Endothelial cell of umbilical vein (primary cell): Measurements from ENCODE around the gene CLDN8. TPM values are rescaled to one million over a fixed set of nuclear protein-coding genes. Genes with fewer than 3 reads are reported as not detected.

Source experiments
- BruUV-seq: library from RNA; stranded (reverse); fragments of 400-500 nt; replicated peaks from 2 replicates; lab custom pipeline; 2021; lab: Mats Ljungman, UMichigan
- CTCF ChIA-PET: fragments of 300-600, 350-600 bp; sonication (Branson Sonifier 250); formaldehyde crosslinking; loops from one replicate; lab custom pipeline; 2021; ENCODE audit warnings: antibody characterized with exemption, inconsistent platforms; lab: Charles Lee
- POLR2A ChIA-PET: fragments of 300-600, 350-600 bp; sonication (Branson Sonifier 250); formaldehyde crosslinking; loops from one replicate; lab custom pipeline; 2021; ENCODE audit warnings: antibody characterized with exemption, inconsistent platforms; lab: Charles Lee
- DNase-seq: peaks from one replicate; pipeline ENCODE4 v3.0.0-alpha.2; 2011; ENCODE audit warnings: low read depth, low spot score
- FAIRE-seq: peaks from 2 replicates; lab custom pipeline; 2011; peaks lifted over from hg19 to GRCh38; lab: Jason Lieb, UNC
- H2AFZ ChIP-seq: 2 replicates; pipeline ENCODE4 v1.6.0; 2012; ENCODE audit warnings: low read depth, low read length, control low read depth, inconsistent platforms
- H3K27ac ChIP-seq: 2 replicates; pipeline ENCODE4 v1.5.1; 2011; ENCODE audit warnings: low read depth, mild to moderate bottlenecking, control low read depth, low read length, moderate library complexity; ENCODE audit not compliant: insufficient read depth
- H3K27me3 ChIP-seq, 2 experiments: 2 replicates each; pipeline versions ENCODE4 v1.6.0 to v1.6.1; 2011; ENCODE audit warnings: low read length in 2 of 2, mixed read lengths in 1 of 2; ENCODE audit not compliant: control insufficient read depth in 2 of 2, insufficient read depth in 2 of 2
- H3K36me3 ChIP-seq, 2 experiments: 2 replicates in 1 of 2; 3 replicates in 1 of 2; pipeline ENCODE4 v1.5.1; 2011; ENCODE audit warnings: low read length in 2 of 2, mild to moderate bottlenecking in 1 of 2, moderate library complexity in 1 of 2; ENCODE audit not compliant: control insufficient read depth in 2 of 2, insufficient read depth in 2 of 2; ENCODE audit errors: extremely low read depth in 1 of 2
- H3K4me1 ChIP-seq: 3 replicates; pipeline ENCODE4 v1.5.1; 2011; ENCODE audit warnings: mild to moderate bottlenecking, low read length; ENCODE audit not compliant: control insufficient read depth, insufficient read depth; ENCODE audit errors: extremely low read depth
- H3K4me2 ChIP-seq: 2 replicates; pipeline ENCODE4 v1.6.1; 2011; ENCODE audit warnings: low read length, control low read depth, mixed read lengths; ENCODE audit not compliant: insufficient read depth
- H3K4me3 ChIP-seq, 3 experiments: fragments of 200-600 bp in 1 of 3; sonication (generic), shearing (Covaris generic) in 1 of 3; replicated peaks in 1 of 3; 2 replicates each; pipeline ENCODE4 v1.5.1; 2011 to 2016; ENCODE audit warnings: control low read depth in 3 of 3, low read length in 3 of 3, mild to moderate bottlenecking in 2 of 3, inconsistent platforms in 1 of 3, low read depth in 1 of 3, moderate library complexity in 1 of 3; ENCODE audit not compliant: insufficient read depth in 1 of 3
- H3K79me2 ChIP-seq: 2 replicates; pipeline ENCODE4 v1.6.0; 2012; ENCODE audit warnings: low read length, inconsistent platforms; ENCODE audit not compliant: control insufficient read depth, insufficient read depth
- H3K9ac ChIP-seq: replicated peaks from 2 replicates; pipeline ENCODE3; 2011; ENCODE audit warnings: low read length, control low read depth; ENCODE audit not compliant: insufficient read depth; ENCODE audit errors: extremely low read depth
- H3K9me1 ChIP-seq: replicated peaks from 3 replicates; pipeline ENCODE4 v1.6.0; 2011; ENCODE audit warnings: mild to moderate bottlenecking, low read length; ENCODE audit not compliant: control insufficient read depth, insufficient read depth; ENCODE audit errors: extremely low read depth
- H3K9me3 ChIP-seq: replicated peaks from 2 replicates; pipeline ENCODE4 v1.5.1; 2012; ENCODE audit warnings: low read length, inconsistent platforms; ENCODE audit not compliant: control insufficient read depth, insufficient read depth
- H4K20me1 ChIP-seq: replicated peaks from 2 replicates; pipeline ENCODE3; 2011; ENCODE audit warnings: mild to moderate bottlenecking, low read length; ENCODE audit not compliant: control insufficient read depth, insufficient read depth; ENCODE audit errors: extremely low read depth
- CTCF ChIP-seq, 2 donors: IDR thresholded peaks; 1 replicate in 1 of 2; 2 replicates in 1 of 2; pipeline ENCODE4 v1.5.1; 2011; ENCODE audit warnings: low read length in 2 of 2, mild to moderate bottlenecking in 2 of 2, moderate library complexity in 2 of 2, control low read depth in 1 of 2, inconsistent platforms in 1 of 2, low read depth in 1 of 2; ENCODE audit not compliant: insufficient read depth in 1 of 2; ENCODE audit errors: extremely low read depth in 1 of 2
- EZH2 ChIP-seq: IDR thresholded peaks from 2 replicates; pipeline ENCODE4 v1.6.1; 2012; ENCODE audit warnings: borderline replicate concordance, low read depth, mild to moderate bottlenecking, moderate library complexity, low read length, inconsistent platforms; ENCODE audit not compliant: severe bottlenecking
- FOS ChIP-seq: IDR thresholded peaks from 2 replicates; pipeline ENCODE4 v1.6.1; 2011; ENCODE audit warnings: mild to moderate bottlenecking, low read length, moderate library complexity, borderline replicate concordance; ENCODE audit not compliant: insufficient read depth
- GATA2 ChIP-seq: IDR thresholded peaks from 2 replicates; pipeline ENCODE4 v1.7.0; 2011; ENCODE audit warnings: low read depth, mild to moderate bottlenecking, moderate library complexity, mixed read lengths, low read length; ENCODE audit not compliant: insufficient read length, insufficient read depth
- MAX ChIP-seq: IDR thresholded peaks from 2 replicates; pipeline ENCODE4 v1.6.1; 2011; ENCODE audit not compliant: insufficient read depth, insufficient read length
- POLR2A ChIP-seq: IDR thresholded peaks from 2 replicates; pipeline ENCODE4 v1.6.1; 2012; ENCODE audit warnings: low read depth, mild to moderate bottlenecking, control low read depth, low read length
- POLR2AphosphoS5 ChIP-seq: IDR thresholded peaks from 2 replicates; pipeline ENCODE4 v1.6.1; 2012; ENCODE audit warnings: low read depth, mild to moderate bottlenecking, control low read depth, low read length, moderate library complexity; ENCODE audit not compliant: insufficient read depth
- dilution Hi-C: fragments of 300-500 bp; cut with MboI; formaldehyde crosslinking; loops from one replicate; pipeline ENCODE4 v1.15.0; 2019; ENCODE audit warnings: low sequenced_read_pairs; ENCODE audit not compliant: extremely low pct_ligation_motif_present
- intact Hi-C: fragments of 100-400 bp; cut with micrococcal nuclease; formaldehyde crosslinking; loops from one replicate; pipeline ENCODE4 v1.10.0; 2022
- polyA plus RNA-seq, 4 experiments: library from polyadenylated mRNA; depleted of rRNA in 3 of 4; stranded (reverse) in 3 of 4; unstranded in 1 of 4; fragments of >200 nt; gene quantifications; 2 replicates each; pipeline versions ENCODE4 v1.2.1 to v1.2.3, GENCODE V29; 2011 to 2012; ENCODE audit warnings: missing spikeins in 1 of 4
- total RNA-seq: library from RNA; stranded (reverse); gene quantifications from 2 replicates; pipeline ENCODE4 v1.2.3, GENCODE V29; 2021

Gene CLDN8
- total and polyA plus RNA-seq, 2 donors (not counting 3 experiments of a cell fraction or from before 2014, with no cell fraction given) = not detected

- H3K4me2 ChIP-seq = no peak overlapping the region
- intact Hi-C loops = no loop called here
- DNase-seq = no peak
- no peaks in the 10 kb centered on the region for H4K20me1 ChIP-seq
- H3K27ac ChIP-seq = no peak overlapping the region
- TF ChIP-seq FOS = no peak
- no peak for TF ChIP-seq POLR2A
- FAIRE-seq = no peak
- no peaks in the 10 kb centered on the region for H3K9me1 ChIP-seq
- no peak overlapping the region for H2AFZ ChIP-seq
- dilution Hi-C loops = no loop called here
- H3K9me3 ChIP-seq = no peaks in the 10 kb centered on the region
- ChIA-PET POLR2A (no interaction called here), CTCF (no interaction called here)
- no TSS peak for BruUV-seq
- H3K36me3 ChIP-seq = no peaks in the 10 kb centered on the region
- no peaks in the 10 kb centered on the region for H3K27me3 ChIP-seq
- no peak overlapping the region for H3K4me3 ChIP-seq
- no peaks in the 10 kb centered on the region for H3K79me2 ChIP-seq
- no peaks in the 10 kb centered on the region for H3K4me1 ChIP-seq
- H3K9ac ChIP-seq = no peak overlapping the region
Observed at GRCh38 chr21:30190554-30190953, 25.3 kb downstream of the CLDN8 start.

GRCh38 chr21:30189773-30190172 lies 26.1 kb downstream of the CLDN8 start:
- no peak overlapping the region for H2AFZ ChIP-seq
- CTCF ChIA-PET = no interaction called here
- H3K36me3 ChIP-seq = no peaks in the 10 kb centered on the region
- POLR2A ChIA-PET = no interaction called here
- H3K79me2 ChIP-seq = no peaks in the 10 kb centered on the region
- TF ChIP-seq EZH2 = no peak
- TF ChIP-seq GATA2 = no peak
- TF ChIP-seq POLR2AphosphoS5 = no peak
- TF ChIP-seq MAX = no peak
- no peak for TF ChIP-seq POLR2A
- no peak for TF ChIP-seq CTCF (IDR thresholded peaks at IDR 0.05; ENCODE audit: extremely low read depth in 1 of 2, insufficient read depth in 1 of 2, low read depth in 1 of 2, low read length in 2 of 2)
- H3K27me3 ChIP-seq = no peaks in the 10 kb centered on the region
- dilution Hi-C loops (no loop called here), intact Hi-C loops (no loop called here)
- BruUV-seq = no TSS peak
- no peaks in the 10 kb centered on the region for H3K4me1 ChIP-seq
- no peaks in the 10 kb centered on the region for H4K20me1 ChIP-seq
- no peak overlapping the region for H3K4me3 ChIP-seq
- no peak overlapping the region for H3K9ac ChIP-seq
- no peak overlapping the region for H3K27ac ChIP-seq
- H3K4me2 ChIP-seq = no peak overlapping the region
- H3K9me3 ChIP-seq = no peaks in the 10 kb centered on the region
- no peak for DNase-seq
- no peaks in the 10 kb centered on the region for H3K9me1 ChIP-seq
- FAIRE-seq = no peak
